ENCODE data around the gene STEAP1B. TPM values are rescaled to one million over a fixed set of nuclear protein-coding genes. Genes with fewer than 3 reads are reported as not detected.

The STEAP1B gene
- polyA plus RNA-seq, 1 experiment = 18.8 TPM

DNA sequence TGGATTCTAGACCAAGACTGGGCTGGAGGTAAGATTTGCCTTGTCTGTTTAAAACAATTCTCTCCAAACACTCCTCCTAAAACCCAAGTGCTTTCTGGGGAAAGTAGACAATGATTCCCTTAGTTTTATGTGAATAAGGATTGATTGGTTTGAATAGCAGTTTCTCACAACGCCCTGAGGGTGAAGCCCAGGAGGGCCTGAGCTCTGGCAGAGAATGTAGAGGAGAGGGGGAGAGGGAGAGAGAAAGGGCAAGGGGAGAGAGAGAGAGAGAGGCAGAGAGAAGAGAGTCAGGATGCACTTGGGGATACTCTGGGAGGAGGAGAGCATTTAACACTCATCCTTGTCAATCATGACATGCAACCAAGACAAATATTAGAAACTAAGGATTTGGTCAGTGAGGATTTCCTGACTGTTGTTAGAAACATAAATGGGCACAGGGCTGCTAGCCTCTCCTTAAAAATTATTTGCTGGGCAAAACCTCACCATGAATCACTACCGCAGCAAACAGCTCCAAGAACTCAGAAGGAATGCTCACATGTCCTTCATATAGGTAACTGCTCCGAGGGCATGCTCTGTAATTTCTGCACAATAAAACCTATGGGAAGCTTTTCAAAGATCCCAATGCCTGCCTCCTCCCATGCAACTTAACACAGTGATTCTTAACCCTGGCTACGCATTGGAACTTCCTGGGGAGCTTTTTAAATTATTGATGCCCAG, 87.9 kb downstream of the STEAP1B start:
- DNase-seq (ENCODE audit: low read depth, low spot score) = no peak
- Histone ChIP-seq H3K4me3 (ENCODE audit: low read depth, low read length) (no peak overlapping the region), H3K27me3 (ENCODE audit: control insufficient read depth, insufficient read depth, low read length) (no peaks in the 10 kb centered on the region), H3K27ac (ENCODE audit: low read depth, low read length) (no peak overlapping the region), H3K9me3 (ENCODE audit: control insufficient read depth, insufficient read depth, low read length) (no peaks in the 10 kb centered on the region)
- CTCF ChIA-PET = no interaction called here
- TF ChIP-seq, protein P1, sequence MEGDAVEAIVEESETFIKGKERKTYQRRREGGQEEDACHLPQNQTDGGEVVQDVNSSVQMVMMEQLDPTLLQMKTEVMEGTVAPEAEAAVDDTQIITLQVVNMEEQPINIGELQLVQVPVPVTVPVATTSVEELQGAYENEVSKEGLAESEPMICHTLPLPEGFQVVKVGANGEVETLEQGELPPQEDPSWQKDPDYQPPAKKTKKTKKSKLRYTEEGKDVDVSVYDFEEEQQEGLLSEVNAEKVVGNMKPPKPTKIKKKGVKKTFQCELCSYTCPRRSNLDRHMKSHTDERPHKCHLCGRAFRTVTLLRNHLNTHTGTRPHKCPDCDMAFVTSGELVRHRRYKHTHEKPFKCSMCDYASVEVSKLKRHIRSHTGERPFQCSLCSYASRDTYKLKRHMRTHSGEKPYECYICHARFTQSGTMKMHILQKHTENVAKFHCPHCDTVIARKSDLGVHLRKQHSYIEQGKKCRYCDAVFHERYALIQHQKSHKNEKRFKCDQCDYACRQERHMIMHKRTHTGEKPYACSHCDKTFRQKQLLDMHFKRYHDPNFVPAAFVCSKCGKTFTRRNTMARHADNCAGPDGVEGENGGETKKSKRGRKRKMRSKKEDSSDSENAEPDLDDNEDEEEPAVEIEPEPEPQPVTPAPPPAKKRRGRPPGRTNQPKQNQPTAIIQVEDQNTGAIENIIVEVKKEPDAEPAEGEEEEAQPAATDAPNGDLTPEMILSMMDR (IDR thresholded peaks at IDR 0.05; ENCODE audit: low read depth, low read length) = no peak
- POLR2A ChIA-PET = no interaction called here

DNA sequence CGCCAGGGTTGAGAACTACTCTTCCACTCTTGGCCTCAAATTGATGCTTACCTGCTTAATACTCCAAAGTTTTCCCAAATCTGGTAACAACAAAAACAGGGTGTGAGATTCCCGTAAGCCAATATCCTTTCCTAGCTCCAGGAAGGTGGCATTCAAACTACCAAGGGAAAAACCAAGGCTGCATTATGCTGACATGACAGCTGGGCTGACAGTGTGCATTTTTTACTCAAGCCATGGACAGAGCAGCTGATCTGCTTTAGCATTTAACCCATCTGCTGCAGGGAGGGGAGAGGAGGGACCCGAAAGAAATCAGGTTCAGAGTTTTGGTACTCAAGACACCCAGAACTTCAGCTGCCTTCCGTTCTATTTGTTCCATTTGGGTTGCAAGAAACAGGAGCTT, 93.3 kb downstream of the STEAP1B start:
- no peak overlapping the region for H3K4me3 ChIP-seq (ENCODE audit: low read depth, low read length)
- ChIA-PET POLR2A (no interaction called here), CTCF (no interaction called here)
- H3K27me3 ChIP-seq (ENCODE audit: control insufficient read depth, insufficient read depth, low read length) = no peaks in the 10 kb centered on the region
- no peaks in the 10 kb centered on the region for H3K9me3 ChIP-seq (ENCODE audit: control insufficient read depth, insufficient read depth, low read length)
- DNase-seq (ENCODE audit: low read depth, low spot score) = no peak
- no peak overlapping the region for H3K27ac ChIP-seq (ENCODE audit: low read depth, low read length)
- TF ChIP-seq, protein P1 (IDR thresholded peaks at IDR 0.05; ENCODE audit: low read depth, low read length) = no peak

DNA sequence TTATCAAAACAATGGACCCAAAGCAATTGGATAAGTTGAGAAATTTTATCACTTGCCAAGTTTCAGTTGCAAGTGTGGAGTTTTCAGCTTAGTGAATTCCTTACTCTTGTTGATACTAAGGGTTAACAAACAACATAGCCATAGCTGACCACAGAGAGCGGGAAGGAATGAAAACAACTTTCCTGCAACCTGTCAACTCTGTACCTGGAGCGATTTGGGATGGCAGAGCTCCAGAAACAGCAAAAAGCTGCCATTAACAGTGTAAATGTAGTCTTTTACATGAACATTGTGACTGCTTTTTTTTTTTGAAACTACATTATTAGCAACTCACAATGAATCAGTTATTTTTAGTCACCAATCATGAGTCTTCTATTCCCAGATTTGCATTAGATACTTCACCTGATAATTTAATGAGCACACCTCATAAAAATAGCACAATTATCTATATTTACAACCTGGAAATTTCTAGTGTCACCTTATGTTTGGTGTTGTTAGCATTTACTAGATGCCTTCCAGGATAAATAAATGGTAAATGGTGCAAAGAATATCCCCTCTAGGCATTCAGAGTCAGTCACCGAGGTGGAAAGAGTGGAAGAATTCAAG, 95.5 kb downstream of the STEAP1B start:
- H3K27me3 ChIP-seq (ENCODE audit: control insufficient read depth, insufficient read depth, low read length) = no peaks in the 10 kb centered on the region
- H3K4me3 ChIP-seq (ENCODE audit: low read depth, low read length) = no peak overlapping the region
- TF ChIP-seq, protein P1 (IDR thresholded peaks at IDR 0.05; ENCODE audit: low read depth, low read length) = no peak
- POLR2A ChIA-PET = no interaction called here
- H3K9me3 ChIP-seq (ENCODE audit: control insufficient read depth, insufficient read depth, low read length) = no peaks in the 10 kb centered on the region
- CTCF ChIA-PET = interaction anchor here (1.6 kb wide), 1 partner anchor 301 kb away, joined by 3 read pairs; no protein-coding TSS in a partner anchor
- DNase-seq (ENCODE audit: low read depth, low spot score) = no peak
- no peak overlapping the region for H3K27ac ChIP-seq (ENCODE audit: low read depth, low read length)

DNA sequence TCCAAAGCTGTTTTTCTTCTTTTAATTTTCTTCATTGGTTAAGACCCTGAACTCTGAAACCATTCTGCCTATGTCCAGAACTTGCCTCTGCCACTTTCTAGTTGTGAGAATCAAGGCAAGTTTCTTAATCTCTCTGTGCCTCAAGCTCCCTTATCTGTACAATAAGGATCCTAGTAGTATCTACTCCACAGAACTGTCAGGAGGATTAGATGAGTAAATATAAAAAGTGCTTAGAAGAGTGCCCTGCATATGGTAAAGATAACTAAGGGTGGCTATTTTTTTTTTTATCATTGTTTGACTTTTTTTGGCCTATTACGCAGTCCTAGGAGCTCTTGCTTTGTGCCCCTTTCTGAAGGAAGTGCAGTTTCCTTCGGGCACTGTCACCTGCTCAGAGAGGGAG, 96.6 kb downstream of the STEAP1B start:
- Histone ChIP-seq H3K27me3 (ENCODE audit: control insufficient read depth, insufficient read depth, low read length) (no peaks in the 10 kb centered on the region), H3K4me3 (ENCODE audit: low read depth, low read length) (no peak overlapping the region), H3K9me3 (ENCODE audit: control insufficient read depth, insufficient read depth, low read length) (no peaks in the 10 kb centered on the region), H3K27ac (ENCODE audit: low read depth, low read length) (no peak overlapping the region)
- TF ChIP-seq, protein P1 (IDR thresholded peaks at IDR 0.05; ENCODE audit: low read depth, low read length) = no peak
- DNase-seq (ENCODE audit: low read depth, low spot score) = no peak
- POLR2A ChIA-PET = no interaction called here
- CTCF ChIA-PET = interaction anchor here (1.2 to 1.6 kb wide), 2 partner anchors 294 to 300 kb away, joined by 3 read pairs; no protein-coding TSS in a partner anchor

DNA sequence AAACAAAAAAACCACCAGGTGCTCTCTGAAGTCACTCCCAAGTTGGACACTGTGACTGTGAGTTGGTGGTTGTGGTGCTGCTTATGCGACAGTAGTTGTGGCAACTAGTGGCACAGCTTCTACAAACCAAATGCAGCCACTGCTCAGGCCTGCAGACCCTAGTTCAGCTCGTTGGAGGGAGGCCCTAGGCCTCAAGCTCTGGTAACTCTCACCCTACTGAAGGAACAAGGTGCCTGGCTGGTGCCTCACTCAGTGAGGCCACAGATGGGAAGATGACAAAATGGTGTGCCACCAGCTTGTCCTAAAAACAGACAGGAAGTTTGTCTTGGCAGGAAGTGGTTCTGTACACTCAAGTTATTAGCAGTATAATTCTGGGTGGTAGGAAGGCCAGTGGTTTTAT, 97.7 kb downstream of the STEAP1B start:
- Histone ChIP-seq H3K27ac (ENCODE audit: low read depth, low read length) (no peak overlapping the region), H3K4me3 (ENCODE audit: low read depth, low read length) (no peak overlapping the region), H3K27me3 (ENCODE audit: control insufficient read depth, insufficient read depth, low read length) (no peaks in the 10 kb centered on the region), H3K9me3 (ENCODE audit: control insufficient read depth, insufficient read depth, low read length) (no peaks in the 10 kb centered on the region)
- TF ChIP-seq, protein P1 (IDR thresholded peaks at IDR 0.05; ENCODE audit: low read depth, low read length) = no peak
- no peak for DNase-seq (ENCODE audit: low read depth, low spot score)
- ChIA-PET CTCF (no interaction called here), POLR2A (no interaction called here)

Measured in AG04450 (cell line).